HG03432 (cell line): ENCODE measurements around the gene GET4.
"Not testable (repeated sequence)": the region's sequence is repeated elsewhere in the genome, so short reads cannot be mapped to it uniquely, and the experiment has no call there.

Source experiments
- ATAC-seq: cut with Tn5 transposase; IDR thresholded peaks from one replicate; pipeline ENCODE4 v1.9.1; 2021; ENCODE audit warnings: mild to moderate bottlenecking, moderate library complexity; ENCODE audit not compliant: unreplicated experiment

Gene GET4

DNA sequence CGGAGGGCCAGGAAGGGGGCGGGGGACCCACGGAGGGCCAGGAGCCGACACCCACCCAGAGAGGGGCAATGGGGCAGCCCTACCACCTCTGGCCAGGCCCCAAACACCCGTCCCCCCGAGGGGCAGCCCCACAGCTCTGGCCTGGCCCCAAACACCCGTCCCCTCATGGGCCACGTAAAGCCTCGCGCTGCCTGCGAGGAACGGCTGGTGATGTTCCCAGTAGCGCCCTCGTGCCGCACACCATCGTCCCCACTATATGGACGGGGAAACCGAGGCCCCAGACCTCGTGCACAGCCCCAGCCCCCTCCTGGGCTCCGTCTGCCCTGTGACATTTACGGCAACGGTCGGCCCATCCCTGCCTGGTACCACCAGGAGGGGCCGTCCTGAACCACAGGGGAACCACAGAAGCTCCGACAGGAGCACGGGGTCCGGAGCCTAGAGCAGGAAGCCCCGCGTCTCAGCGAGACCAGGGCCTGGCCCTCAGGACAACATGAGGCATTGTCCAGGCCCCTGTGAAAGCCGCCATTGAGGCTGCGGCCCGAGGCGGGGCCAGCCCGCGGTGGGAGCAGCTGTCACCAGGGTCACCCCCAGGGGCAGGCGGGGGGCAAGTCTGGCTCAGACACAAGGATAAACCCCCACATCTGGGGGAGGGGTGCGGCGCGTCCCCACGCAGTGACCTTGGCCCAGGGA is 35.6 kb downstream of the GET4 start:
- ATAC-seq, result no peak

DNA sequence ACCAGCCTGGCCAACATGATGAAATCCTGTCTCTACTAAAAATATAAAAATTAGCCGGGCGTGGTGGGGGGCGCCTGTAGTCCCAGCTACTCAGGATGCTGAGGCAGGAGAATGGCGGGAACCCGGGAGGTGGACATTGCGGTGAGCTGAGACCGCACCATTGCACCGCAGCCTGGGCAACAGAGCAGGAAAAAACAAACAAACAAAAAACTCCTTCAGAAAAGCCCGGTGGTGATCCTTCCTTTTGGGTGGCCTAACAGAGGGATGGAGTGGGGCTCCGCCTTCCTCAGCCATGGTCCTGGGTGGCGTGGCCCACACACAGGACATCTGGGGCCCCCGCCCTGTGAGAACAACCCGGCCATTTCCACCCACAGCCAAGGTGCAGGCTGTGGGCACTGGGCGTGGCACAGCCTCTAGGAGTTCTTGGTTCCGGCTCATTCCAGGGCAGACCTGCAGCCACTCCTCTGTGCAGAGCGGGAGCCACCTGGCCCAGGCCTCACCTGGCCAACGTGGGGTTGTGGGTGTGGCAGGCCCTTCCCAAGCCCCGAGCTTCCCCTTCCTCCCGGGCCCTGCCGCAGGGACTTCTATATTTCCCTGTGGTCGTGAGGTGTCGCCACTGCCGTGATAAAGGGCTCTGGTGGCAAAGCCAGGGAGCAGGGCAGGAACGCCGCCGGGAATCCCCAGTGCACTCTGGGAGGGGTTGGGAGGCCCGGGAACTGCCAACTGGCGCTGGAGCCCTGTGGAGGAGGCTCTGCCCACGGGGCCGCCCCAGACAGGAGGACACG is 37.6 kb downstream of the GET4 start:
- no peak for ATAC-seq

GRCh38 chr7:914521-915194 is 38.3 kb downstream of the GET4 start:
- ATAC-seq, result no peak

DNA sequence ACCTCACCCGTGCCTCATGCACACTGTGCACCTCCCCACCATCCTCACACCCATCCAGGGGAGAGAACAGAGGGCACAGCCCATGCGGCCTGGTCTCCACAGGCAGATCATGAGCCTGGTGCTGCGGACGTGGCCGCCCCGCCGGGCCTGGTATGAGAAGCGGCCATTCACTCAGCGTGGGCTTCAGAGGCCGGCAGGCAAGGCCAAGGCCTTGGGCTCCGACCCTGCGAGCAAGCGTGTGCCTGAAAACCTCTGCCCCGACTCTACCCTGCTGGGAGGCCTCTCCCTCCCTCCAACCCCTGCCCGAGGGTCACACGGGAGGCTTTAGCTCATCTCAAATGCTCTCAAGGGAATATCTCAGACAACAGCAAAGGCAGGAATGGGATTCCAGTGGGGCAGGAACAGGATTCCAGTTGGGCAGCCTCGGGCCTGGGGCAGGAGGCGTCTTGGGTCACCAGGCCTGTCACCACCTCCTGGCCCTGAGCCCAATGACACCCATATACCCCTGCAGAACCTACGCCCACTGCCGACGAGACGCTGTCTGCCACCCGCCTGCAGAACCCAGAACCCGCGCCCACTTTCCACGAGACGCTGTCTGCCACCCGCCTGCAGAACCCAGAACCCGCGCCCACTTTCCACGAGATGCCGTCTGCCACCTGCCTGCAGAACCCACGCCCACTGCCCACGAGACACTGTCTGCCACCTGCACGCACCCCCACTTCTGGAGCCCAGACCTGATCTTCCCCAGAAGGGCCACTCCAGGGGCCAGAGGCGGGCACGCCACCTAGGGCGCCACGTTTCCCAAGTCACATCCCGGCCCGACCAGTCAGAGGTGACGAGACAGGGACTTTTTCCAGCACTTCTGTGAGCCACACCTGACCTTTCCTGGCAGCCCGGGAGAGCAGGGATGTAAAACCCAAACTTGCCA is 39.2 kb downstream of the GET4 start:
- no peak for ATAC-seq

DNA sequence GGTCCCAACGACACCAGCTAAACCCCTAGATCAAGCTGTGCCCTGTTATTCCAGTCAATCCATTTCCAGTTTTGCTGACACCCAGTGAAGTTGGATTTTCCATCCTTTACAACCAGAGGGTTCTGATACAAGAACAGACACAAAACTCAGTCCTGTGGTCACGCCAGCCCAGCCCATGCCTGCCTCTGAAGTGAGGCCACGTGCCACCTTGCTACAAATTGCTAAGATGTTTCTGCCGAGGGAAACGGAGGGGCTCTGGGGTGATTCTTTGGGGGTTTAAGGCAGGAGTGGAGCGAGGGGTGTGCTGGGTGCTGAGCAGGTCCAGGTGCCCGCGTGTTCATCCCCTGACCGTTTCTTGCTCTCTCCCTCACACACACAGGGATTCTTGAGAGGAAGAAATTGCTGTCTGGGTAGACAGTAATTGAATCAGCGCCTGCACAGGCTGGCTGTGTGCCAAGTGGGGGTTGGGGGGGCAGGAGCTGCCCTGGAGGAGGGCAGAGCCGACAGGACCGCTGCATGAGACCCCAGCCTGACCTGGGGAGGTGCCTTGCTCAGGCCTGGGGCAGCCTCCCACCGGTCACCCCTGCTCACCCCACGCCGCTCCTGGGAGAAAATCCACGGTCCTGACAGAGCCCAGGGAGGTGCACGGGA is 40.1 kb downstream of the GET4 start:
- no peak for ATAC-seq

DNA sequence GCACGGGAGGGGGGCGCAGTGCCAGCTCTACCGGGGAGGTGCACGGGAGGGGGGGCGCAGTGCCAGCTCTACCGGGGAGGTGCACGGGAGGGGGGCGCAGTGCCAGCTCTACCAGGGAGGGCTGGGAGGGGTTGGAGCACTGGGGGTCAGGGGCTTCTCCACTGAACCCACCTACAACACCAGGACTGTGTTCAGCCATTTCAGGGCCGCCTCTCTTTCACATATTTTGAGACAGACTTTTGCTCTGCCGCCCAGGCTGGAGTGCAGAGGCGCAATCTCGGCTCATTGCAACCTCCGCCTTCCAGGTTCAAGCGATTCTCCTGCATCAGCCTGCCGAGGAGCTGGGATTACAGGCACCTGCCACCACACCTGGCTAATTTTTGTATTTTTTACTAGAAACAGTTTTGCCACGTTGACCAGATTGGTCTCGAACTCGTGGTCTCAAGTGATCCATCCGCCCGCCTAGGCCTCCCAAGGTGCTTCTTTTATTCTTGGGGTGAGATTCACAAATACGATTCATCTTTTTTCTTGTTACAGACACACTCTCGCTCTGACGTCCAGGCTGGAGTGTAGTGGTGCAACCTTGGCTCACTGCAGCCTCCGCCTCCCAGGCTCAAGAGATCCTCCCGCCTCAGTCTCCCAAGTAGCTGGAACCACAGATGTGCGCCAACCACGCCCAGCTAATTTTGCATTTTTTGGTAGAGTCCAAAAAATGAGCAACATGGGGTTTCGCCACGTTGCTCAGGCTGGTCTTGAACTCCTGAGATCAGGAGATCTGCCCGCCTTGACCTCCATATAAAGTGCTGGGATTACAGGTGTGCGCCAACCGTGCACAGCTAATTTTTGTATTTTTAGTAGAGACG is 41.1 kb downstream of the GET4 start:
- no peak for ATAC-seq

DNA sequence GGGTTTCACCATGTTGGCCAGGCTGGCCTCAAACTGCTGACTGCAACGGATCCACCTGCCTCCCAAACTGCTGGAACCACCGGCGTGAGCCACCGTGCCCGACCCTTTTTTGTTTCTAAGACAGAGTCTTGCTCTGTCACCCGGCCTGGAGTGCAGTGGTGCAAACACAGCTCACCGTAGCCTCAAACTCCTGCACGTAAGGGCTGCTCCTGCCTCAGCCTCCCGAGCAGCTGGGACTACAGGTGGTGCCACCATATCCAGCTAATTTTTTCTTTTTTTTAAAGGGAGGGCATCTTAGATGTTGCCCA is 41.7 kb downstream of the GET4 start:
- no peak for ATAC-seq

- no peak for ATAC-seq
Observed at GRCh38 chr7:918441-919113, 42.2 kb downstream of the GET4 start.

- ATAC-seq, result no peak
Observed at GRCh38 chr7:919114-919442, 42.7 kb downstream of the GET4 start.

GRCh38 chr7:919924-920341 is 43.6 kb downstream of the GET4 start:
- no peak for ATAC-seq

- ATAC-seq, result no peak
Observed at GRCh38 chr7:920351-921070, 44.2 kb downstream of the GET4 start.

- ATAC-seq, result no peak
Observed at GRCh38 chr7:921071-921461, 44.7 kb downstream of the GET4 start.

DNA sequence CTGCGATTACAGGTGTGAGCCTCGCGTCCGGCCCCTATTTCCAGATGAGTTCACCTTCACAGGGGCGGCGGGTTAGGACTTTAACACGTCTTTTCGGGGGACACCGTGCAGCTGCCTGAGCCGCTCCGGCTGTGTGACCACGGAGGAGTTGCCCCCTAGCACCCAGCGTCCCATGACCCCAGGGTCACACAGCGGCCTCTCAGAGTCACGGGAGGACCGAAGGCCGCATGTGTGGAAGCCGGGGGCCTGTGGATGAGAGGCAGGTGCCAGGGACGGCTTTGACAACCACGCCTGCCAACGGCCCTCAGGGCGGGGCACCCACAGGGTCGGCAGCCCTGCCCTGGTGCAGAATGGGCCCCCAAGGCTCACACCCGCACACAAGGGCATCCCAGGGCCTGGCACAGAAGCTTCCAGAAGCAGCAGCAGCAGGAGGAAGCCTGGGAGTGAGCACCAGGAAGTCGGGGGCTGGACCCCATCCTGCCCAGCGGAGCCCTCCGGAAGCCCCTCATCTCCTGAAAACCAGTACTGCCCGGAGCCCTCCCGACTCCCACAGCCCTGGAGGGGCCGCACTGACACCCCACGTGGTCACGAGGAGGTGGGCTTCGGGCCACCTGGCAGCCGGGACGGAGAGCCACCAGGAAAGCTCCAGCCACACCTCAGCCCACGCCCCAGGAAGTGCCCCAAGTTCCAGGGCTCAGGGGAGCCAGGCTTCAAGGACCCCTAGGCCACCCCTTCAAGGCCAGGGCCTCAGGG is 45.4 kb downstream of the GET4 start:
- no peak for ATAC-seq

- no peak for ATAC-seq
Observed at GRCh38 chr7:922334-923107, 46.2 kb downstream of the GET4 start.

DNA sequence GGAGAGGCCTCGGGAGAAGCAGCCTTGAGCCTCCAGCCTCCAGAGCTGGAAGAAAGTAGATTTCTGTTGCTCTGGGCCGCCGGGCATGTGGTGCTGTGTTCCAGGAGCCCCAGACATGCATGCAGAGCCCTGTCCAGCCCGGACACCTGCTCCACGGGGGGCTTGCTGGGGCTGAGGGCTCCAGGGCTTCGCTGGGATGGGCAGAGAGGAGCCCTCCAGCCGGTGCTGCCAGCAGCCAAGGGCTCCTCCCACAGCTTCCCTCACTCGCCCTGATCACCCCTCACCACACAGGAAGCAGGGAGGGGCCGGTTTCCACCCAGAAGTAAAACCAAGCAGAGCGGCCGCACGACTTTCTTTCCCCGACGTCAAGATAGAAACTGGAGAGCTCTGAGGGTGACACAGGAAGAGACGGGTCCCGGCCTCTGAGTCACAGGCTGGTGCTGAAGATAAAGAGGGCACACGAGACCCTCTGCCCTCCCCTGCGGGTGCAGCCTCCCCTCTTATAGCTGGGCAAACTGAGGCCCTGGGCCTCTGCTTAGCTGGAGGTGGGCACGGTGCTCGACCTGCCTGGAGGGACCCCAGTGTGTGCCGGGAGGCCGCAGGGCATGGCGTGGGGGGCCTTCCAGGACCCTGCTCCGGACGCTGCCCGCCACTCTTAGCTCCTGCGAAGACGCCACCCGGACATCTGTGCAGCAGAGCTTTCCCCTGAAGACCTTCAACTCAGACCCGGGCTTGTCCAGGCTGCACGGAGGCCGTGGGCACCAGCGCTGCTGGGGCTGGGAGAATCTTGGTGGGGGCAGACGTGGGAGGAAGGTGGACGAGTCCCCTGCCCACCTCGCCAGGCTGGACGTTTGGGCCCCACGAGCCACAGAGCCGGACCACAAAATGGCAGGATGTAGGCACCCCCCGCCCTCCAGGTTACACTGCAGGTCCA is 47.0 kb downstream of the GET4 start:
- peak; percentile 72 for ATAC-seq

GRCh38 chr7:924042-924441 is 47.7 kb downstream of the GET4 start:
- not testable (repeated sequence) for ATAC-seq
